Kidney (tissue), 14 donors: ENCODE measurements around the gene ZMAT3. TPM values are rescaled to one million over a fixed set of nuclear protein-coding genes. Genes with fewer than 3 reads are reported as not detected.
"Not testable (repeated sequence)": the region's sequence is repeated elsewhere in the genome, so short reads cannot be mapped to it uniquely, and the experiment has no call there.

Source experiments
- DNase-seq, 5 donors: peaks; one replicate each; pipeline ENCODE4 v3.0.0-alpha.2; 2013 to 2020
- FAIRE-seq: peaks from 2 replicates; lab custom pipeline; 2012; peaks lifted over from hg19 to GRCh38; lab: Jason Lieb, UNC
- H3K27ac ChIP-seq, 2 donors: one replicate each; pipeline ENCODE4 v1.7.0; 2013; ENCODE audit warnings: low read depth in 2 of 2, low read length in 2 of 2, inconsistent platforms in 1 of 2
- H3K27me3 ChIP-seq: one replicate; pipeline ENCODE4 v1.7.1; 2013; ENCODE audit warnings: low read length, inconsistent platforms; ENCODE audit not compliant: control insufficient read depth, insufficient read depth
- H3K36me3 ChIP-seq, 3 donors: one replicate each; pipeline versions ENCODE4 v1.7.0 to v1.7.1; 2013; ENCODE audit warnings: low read length in 3 of 3, control low read depth in 1 of 3, inconsistent platforms in 1 of 3; ENCODE audit not compliant: insufficient read depth in 3 of 3, control insufficient read depth in 2 of 3
- H3K4me1 ChIP-seq, 3 donors: one replicate each; pipeline versions ENCODE4 v1.7.0 to v1.7.1; 2013; ENCODE audit warnings: low read length in 3 of 3, inconsistent platforms in 1 of 3, low read depth in 1 of 3; ENCODE audit not compliant: control insufficient read depth in 2 of 3, insufficient read depth in 2 of 3
- H3K4me3 ChIP-seq, 3 donors: one replicate each; pipeline versions ENCODE4 v1.7.0 to v1.8.1; 2013; ENCODE audit warnings: low read length in 3 of 3, control low read depth in 1 of 3, inconsistent platforms in 1 of 3
- H3K9ac ChIP-seq, 3 donors: one replicate each; pipeline versions ENCODE4 v1.7.0 to v1.7.1; 2013; ENCODE audit warnings: low read length in 3 of 3, control low read depth in 1 of 3, inconsistent platforms in 1 of 3
- H3K9me3 ChIP-seq, 3 donors: one replicate each; pipeline versions ENCODE4 v1.7.0 to v1.7.1; 2013; ENCODE audit warnings: low read length in 3 of 3, control low read depth in 1 of 3, inconsistent platforms in 1 of 3; ENCODE audit not compliant: control insufficient read depth in 2 of 3, insufficient read depth in 1 of 3
- CTCF ChIP-seq: IDR thresholded peaks from 3 replicates; pipeline ENCODE4 v1.5.1; 2012; ENCODE audit warnings: mild to moderate bottlenecking, moderate library complexity, borderline replicate concordance; ENCODE audit not compliant: insufficient read depth; ENCODE audit errors: extremely low read depth
- intact Hi-C: fragments of 100-400 bp; cut with DNase I; formaldehyde crosslinking; loops from one replicate; pipeline ENCODE4 v1.11.1; 2022
- polyA plus RNA-seq: library from polyadenylated mRNA; stranded (reverse); fragments of 350-450 nt; fragmentation: Illumina TruSeq; extraction: RNeasy Lipid Tissue Mini Kit (QIAGEN cat#74804); gene quantifications from one replicate; pipeline ENCODE4 v1.2.3, GENCODE V29; 2014; ENCODE audit warnings: low read depth, low replicate concordance; ENCODE audit not compliant: insufficient read depth
- total RNA-seq: library from RNA; stranded (reverse); fragmentation: NEBNext Ultra II Directional; extraction: Animal tissue kit (Norgen Biotek cat#: 25700); gene quantifications from one replicate; pipeline ENCODE4 v1.2.1, GENCODE V29; 2021
- donor health status: control.
- donor health status: control.
- donor health status: control.
- donor health status: control.
- donor health status: control.
- donor health status: DM: yes; HTN: yes; CAD: no.
- donor health status: Normal renal cell carcinoma (clear cell type).

The ZMAT3 gene
- total and polyA plus RNA-seq, 2 donors from 2014 or later = 4.2 to 26.1 TPM

- Histone ChIP-seq H3K9ac (no peak overlapping the region), H3K4me1 (no peaks in the 10 kb centered on the region), H3K36me3 (peaks cover 2 to 8% (median 3%) of the 10 kb centered on the region in 3 donors), H3K27me3 (no peaks in the 10 kb centered on the region), H3K9me3 (no peaks in the 10 kb centered on the region), H3K27ac (no peak overlapping the region), H3K4me3 (no peak overlapping the region)
- intact Hi-C loops = no loop called here
- FAIRE-seq (no peak), DNase-seq (peak in 1 of 5 donors; percentile 20)
- TF ChIP-seq CTCF = no peak
These were observed 3.8 kb downstream of the ZMAT3 start for GRCh38 chr3:179067839-179068238.

DNA sequence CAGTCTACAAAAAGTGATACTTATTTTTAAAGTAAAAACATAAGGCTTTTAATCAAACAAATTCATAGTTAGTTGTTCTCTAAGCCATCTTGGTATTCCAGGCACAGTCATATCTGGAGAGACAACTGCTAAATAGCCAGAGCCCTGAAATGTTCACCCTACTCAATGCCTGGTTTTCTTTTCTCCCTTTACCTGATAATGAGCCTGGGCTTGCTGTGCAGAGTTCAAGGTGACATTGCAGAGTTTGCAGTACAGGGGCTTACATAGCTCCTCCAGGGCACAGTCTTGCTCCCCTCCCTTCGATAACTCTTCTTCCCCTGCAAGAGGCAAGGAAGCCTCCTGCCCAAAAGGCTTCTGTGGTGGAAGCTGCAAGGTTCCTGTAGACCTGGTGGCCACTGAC is 4.3 kb downstream of the ZMAT3 start:
- H3K9ac ChIP-seq = no peak overlapping the region
- no peaks in the 10 kb centered on the region for H3K9me3 ChIP-seq
- FAIRE-seq (no peak), DNase-seq (no peak)
- H3K4me3 ChIP-seq = no peak overlapping the region
- no peaks in the 10 kb centered on the region for H3K27me3 ChIP-seq
- no peak for TF ChIP-seq CTCF
- H3K4me1 ChIP-seq = no peaks in the 10 kb centered on the region
- peaks cover 2 to 11% (median 3%) of the 10 kb centered on the region in 3 donors for H3K36me3 ChIP-seq
- intact Hi-C loops = no loop called here
- H3K27ac ChIP-seq = no peak overlapping the region

GRCh38 chr3:179063945-179064560 is 7.6 kb downstream of the ZMAT3 start:
- H3K27ac ChIP-seq = no peak overlapping the region
- no peaks in the 10 kb centered on the region for H3K9me3 ChIP-seq
- H3K4me1 ChIP-seq = no peaks in the 10 kb centered on the region
- no peak overlapping the region for H3K4me3 ChIP-seq
- H3K9ac ChIP-seq = no peak overlapping the region
- DNase-seq = no peak
- H3K36me3 ChIP-seq = peaks cover 2 to 11% (median 3%) of the 10 kb centered on the region in 3 donors
- no peak for TF ChIP-seq CTCF
- H3K27me3 ChIP-seq = no peaks in the 10 kb centered on the region
- intact Hi-C loops = no loop called here
- no peak for FAIRE-seq

DNA sequence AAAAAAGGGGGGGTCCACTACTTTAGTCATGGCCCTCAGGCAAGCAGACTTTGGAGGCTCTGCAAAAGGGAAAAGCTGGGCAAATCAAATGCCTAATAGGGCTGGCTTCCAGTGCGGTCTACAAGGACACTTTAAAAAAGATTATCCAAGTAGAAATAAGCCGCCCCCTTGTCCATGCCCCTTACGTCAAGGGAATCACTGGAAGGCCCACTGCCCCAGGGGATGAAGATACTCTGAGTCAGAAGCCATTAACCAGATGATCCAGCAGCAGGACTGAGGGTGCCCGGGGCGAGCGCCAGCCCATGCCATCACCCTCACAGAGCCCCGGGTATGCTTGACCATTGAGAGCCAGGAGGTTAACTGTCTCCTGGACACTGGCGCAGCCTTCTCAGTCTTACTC is 15.3 kb downstream of the ZMAT3 start:
- Histone ChIP-seq H3K9ac (no peak overlapping the region), H3K9me3 (peaks cover 0 to 5% (median 0%) of the 10 kb centered on the region in 3 donors), H3K27ac (no peak overlapping the region), H3K4me1 (no peaks in the 10 kb centered on the region), H3K4me3 (no peak overlapping the region), H3K36me3 (no peaks in the 10 kb centered on the region), H3K27me3 (no peaks in the 10 kb centered on the region)
- TF ChIP-seq CTCF = no peak
- DNase-seq (no peak), FAIRE-seq (no peak)
- intact Hi-C loops = no loop called here

DNA sequence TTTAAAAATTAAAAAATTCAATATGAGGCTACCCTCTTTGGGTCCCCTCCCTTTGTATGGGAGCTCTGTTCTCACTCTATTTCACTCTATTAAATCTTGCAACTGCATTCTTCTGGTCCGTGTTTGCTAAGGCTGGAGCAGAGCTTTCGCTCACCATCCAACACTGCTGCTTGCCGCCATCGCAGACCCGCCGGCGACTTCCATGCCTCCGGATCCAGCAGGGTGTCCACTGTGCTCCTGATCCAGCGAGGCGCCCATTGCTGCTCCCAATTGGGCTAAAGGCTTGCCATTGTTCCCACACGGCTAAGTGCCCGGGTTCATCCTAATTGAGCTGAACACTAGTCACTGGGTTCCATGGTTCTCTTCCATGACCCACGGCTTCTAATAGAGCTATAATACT is 17.0 kb downstream of the ZMAT3 start:
- H3K27ac ChIP-seq, H3K9me3 ChIP-seq, DNase-seq, H3K27me3 ChIP-seq, H3K4me3 ChIP-seq, intact Hi-C loops, H3K4me1 ChIP-seq, FAIRE-seq, H3K36me3 ChIP-seq, H3K9ac ChIP-seq: not testable (repeated sequence)
